Lower leg skin (tissue), 3 donors: Measurements from ENCODE around the gene TUBB1.

Experiments
- CTCF ChIP-seq, 3 donors: fragments of 450-650 bp; IDR thresholded peaks; one replicate each; pipeline ENCODE4 v1.5.1; 2016; ENCODE audit warnings: antibody characterized with exemption in 3 of 3, mild to moderate bottlenecking in 3 of 3, moderate library complexity in 2 of 3
- POLR2A ChIP-seq, 2 donors: fragments of 450-650 bp; IDR thresholded peaks; one replicate each; pipeline ENCODE4 v1.6.1; 2016 to 2017; ENCODE audit warnings: antibody characterized with exemption in 2 of 2, mild to moderate bottlenecking in 1 of 2, moderate library complexity in 1 of 2

- TF ChIP-seq CTCF (IDR thresholded peaks at IDR 0.05) (no peak), POLR2A (IDR thresholded peaks at IDR 0.05) (no peak)
These were observed 20.0 kb downstream of the TUBB1 start for GRCh38 chr20:59039233-59039632.
